GM18909 (cell line): ENCODE results near the gene SEMA3G.

ENCODE experiments used
- ATAC-seq: cut with Tn5 transposase; IDR thresholded peaks from one replicate; pipeline ENCODE4 v1.9.1; 2021; ENCODE audit warnings: mild to moderate bottlenecking; ENCODE audit not compliant: unreplicated experiment, poor library complexity

The SEMA3G gene

GRCh38 chr3:52398670-52399081 lies 46.2 kb downstream of the SEMA3G start:
- ATAC-seq, result no peak

GRCh38 chr3:52397676-52398399 lies 47.1 kb downstream of the SEMA3G start:
- ATAC-seq, result no peak

GRCh38 chr3:52396907-52397591 lies 47.9 kb downstream of the SEMA3G start:
- no peak for ATAC-seq

- ATAC-seq, result no peak
Observed at GRCh38 chr3:52396011-52396906, 48.6 kb downstream of the SEMA3G start.

GRCh38 chr3:52395503-52395865 lies 49.4 kb downstream of the SEMA3G start:
- ATAC-seq, result no peak

GRCh38 chr3:52394751-52395502 lies 50.0 kb downstream of the SEMA3G start:
- no peak for ATAC-seq

- no peak for ATAC-seq
Observed at GRCh38 chr3:52393959-52394670, 50.8 kb downstream of the SEMA3G start.

GRCh38 chr3:52393131-52393807 lies 51.6 kb downstream of the SEMA3G start:
- ATAC-seq, result no peak

GRCh38 chr3:52392216-52392930 lies 52.5 kb downstream of the SEMA3G start:
- no peak for ATAC-seq

GRCh38 chr3:52391096-52391495 lies 53.8 kb downstream of the SEMA3G start:
- no peak for ATAC-seq

- no peak for ATAC-seq
Observed at GRCh38 chr3:52388933-52389332, 56.0 kb downstream of the SEMA3G start.

- ATAC-seq, result no peak
Observed at GRCh38 chr3:52388348-52388821, 56.5 kb downstream of the SEMA3G start.

GRCh38 chr3:52387481-52387880 lies 57.4 kb downstream of the SEMA3G start:
- ATAC-seq, result no peak

- no peak for ATAC-seq
Observed at GRCh38 chr3:52385157-52385556, 59.7 kb downstream of the SEMA3G start.

- ATAC-seq, result no peak
Observed at GRCh38 chr3:52384019-52384761, 60.7 kb downstream of the SEMA3G start.

GRCh38 chr3:52383446-52383845 lies 61.5 kb downstream of the SEMA3G start:
- no peak for ATAC-seq
